ENCODE measurements around the gene SLC43A3. TPM values are rescaled to one million over a fixed set of nuclear protein-coding genes. Genes with fewer than 3 reads are reported as not detected.

Gene SLC43A3
- total and polyA plus RNA-seq, 8 donors = 1.2 to 81.7 (median 12.7) TPM

GRCh38 chr11:57379732-57380131 lies 47.2 kb downstream of the SLC43A3 start:
- intact Hi-C loops (cut with DNase I; ENCODE audit: low total_unique reads) = no loop called here
- H3K27me3 ChIP-seq = peaks cover 0 to 14% (median 0%) of the 10 kb centered on the region in 3 donors
- no peaks in the 10 kb centered on the region for H3K9me3 ChIP-seq
- H3K36me3 ChIP-seq = no peaks in the 10 kb centered on the region
- WGBS, 5 donors = 27 to 30% (median 28%) methylated on average over 9 to 10 of the region's 10 CpGs
- no peak overlapping the region for H3K27ac ChIP-seq
- H3K4me1 ChIP-seq = no peaks in the 10 kb centered on the region
- TF ChIP-seq EP300 (IDR thresholded peaks at IDR 0.05) (no peak), CTCF (IDR thresholded peaks at IDR 0.05) (no peak), POLR2AphosphoS5 (IDR thresholded peaks at IDR 0.05) (no peak), POLR2A (IDR thresholded peaks at IDR 0.05) (no peak)
- peak in 1 of 2 donors; percentile 48 for DNase-seq
- H3K4me3 ChIP-seq = no peak overlapping the region

- Histone ChIP-seq H3K36me3 (no peaks in the 10 kb centered on the region), H3K4me1 (no peaks in the 10 kb centered on the region), H3K27ac (no peak overlapping the region), H3K9me3 (no peaks in the 10 kb centered on the region), H3K4me3 (no peak overlapping the region), H3K27me3 (peaks cover 0 to 14% (median 0%) of the 10 kb centered on the region in 3 donors)
- TF ChIP-seq POLR2AphosphoS5 (IDR thresholded peaks at IDR 0.05) (no peak), EP300 (IDR thresholded peaks at IDR 0.05) (no peak), POLR2A (IDR thresholded peaks at IDR 0.05) (no peak), CTCF (IDR thresholded peaks at IDR 0.05) (no peak)
- intact Hi-C loops (cut with DNase I; ENCODE audit: low total_unique reads) = no loop called here
- DNase-seq = no peak
Observed at GRCh38 chr11:57378186-57378585, 48.7 kb downstream of the SLC43A3 start.

GRCh38 chr11:57377107-57377506 lies 49.8 kb downstream of the SLC43A3 start:
- Histone ChIP-seq H3K36me3 (no peaks in the 10 kb centered on the region), H3K9me3 (no peaks in the 10 kb centered on the region), H3K4me1 (no peaks in the 10 kb centered on the region), H3K27ac (no peak overlapping the region), H3K4me3 (no peak overlapping the region), H3K27me3 (peaks cover 0 to 14% (median 0%) of the 10 kb centered on the region in 3 donors)
- intact Hi-C loops (cut with DNase I; ENCODE audit: low total_unique reads) = no loop called here
- TF ChIP-seq POLR2AphosphoS5 (IDR thresholded peaks at IDR 0.05) (no peak), EP300 (IDR thresholded peaks at IDR 0.05) (no peak), CTCF (IDR thresholded peaks at IDR 0.05) (no peak), POLR2A (IDR thresholded peaks at IDR 0.05) (no peak)
- DNase-seq = no peak
- WGBS, 5 donors = 59 to 75% (median 63%) methylated on average over 5 of the region's 5 CpGs

- H3K36me3 ChIP-seq = no peaks in the 10 kb centered on the region
- H3K27me3 ChIP-seq = peaks cover 0 to 14% (median 0%) of the 10 kb centered on the region in 3 donors
- H3K4me3 ChIP-seq = no peak overlapping the region
- 64 to 74% (median 73%) methylated on average over 23 to 26 of the region's 26 CpGs for WGBS, 5 donors
- intact Hi-C loops (cut with DNase I; ENCODE audit: low total_unique reads) = no loop called here
- TF ChIP-seq POLR2A (IDR thresholded peaks at IDR 0.05) (no peak), CTCF (IDR thresholded peaks at IDR 0.05) (no peak), POLR2AphosphoS5 (IDR thresholded peaks at IDR 0.05) (no peak), EP300 (IDR thresholded peaks at IDR 0.05) (no peak)
- DNase-seq = no peak
- no peaks in the 10 kb centered on the region for H3K4me1 ChIP-seq
- H3K27ac ChIP-seq = no peak overlapping the region
- H3K9me3 ChIP-seq = no peaks in the 10 kb centered on the region
Observed at GRCh38 chr11:57376095-57377090, 50.5 kb downstream of the SLC43A3 start.

Data from stomach (tissue), 9 donors.